ENCODE results near the gene CCDC122.

DNA sequence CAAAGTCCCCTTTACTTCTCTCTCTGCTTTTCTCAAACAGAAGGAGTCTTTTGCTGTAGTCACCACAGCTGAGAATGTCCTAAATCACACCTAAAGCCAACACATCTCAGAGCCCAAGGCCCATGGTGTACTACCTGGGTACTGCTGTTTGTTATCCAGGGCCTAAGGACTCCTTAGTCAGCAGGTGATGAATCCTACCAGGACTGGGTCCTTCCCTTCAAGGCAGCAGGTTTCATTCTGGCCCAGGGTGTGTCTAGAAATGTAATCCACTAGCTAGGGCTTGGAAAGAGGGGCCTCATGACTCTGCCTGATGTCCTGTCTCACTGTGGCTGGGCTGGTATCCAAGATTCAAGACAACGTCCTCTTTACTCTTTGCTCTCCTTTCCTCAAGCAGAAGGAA is 56.6 kb downstream of the CCDC122 start:
- TF ChIP-seq, protein P1, sequence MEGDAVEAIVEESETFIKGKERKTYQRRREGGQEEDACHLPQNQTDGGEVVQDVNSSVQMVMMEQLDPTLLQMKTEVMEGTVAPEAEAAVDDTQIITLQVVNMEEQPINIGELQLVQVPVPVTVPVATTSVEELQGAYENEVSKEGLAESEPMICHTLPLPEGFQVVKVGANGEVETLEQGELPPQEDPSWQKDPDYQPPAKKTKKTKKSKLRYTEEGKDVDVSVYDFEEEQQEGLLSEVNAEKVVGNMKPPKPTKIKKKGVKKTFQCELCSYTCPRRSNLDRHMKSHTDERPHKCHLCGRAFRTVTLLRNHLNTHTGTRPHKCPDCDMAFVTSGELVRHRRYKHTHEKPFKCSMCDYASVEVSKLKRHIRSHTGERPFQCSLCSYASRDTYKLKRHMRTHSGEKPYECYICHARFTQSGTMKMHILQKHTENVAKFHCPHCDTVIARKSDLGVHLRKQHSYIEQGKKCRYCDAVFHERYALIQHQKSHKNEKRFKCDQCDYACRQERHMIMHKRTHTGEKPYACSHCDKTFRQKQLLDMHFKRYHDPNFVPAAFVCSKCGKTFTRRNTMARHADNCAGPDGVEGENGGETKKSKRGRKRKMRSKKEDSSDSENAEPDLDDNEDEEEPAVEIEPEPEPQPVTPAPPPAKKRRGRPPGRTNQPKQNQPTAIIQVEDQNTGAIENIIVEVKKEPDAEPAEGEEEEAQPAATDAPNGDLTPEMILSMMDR (IDR thresholded peaks at IDR 0.05) = no peak
- TF ChIP-seq POLR2A (IDR thresholded peaks at IDR 0.05) (no peak), EP300 (IDR thresholded peaks at IDR 0.05) (no peak)
